Gastrocnemius medialis (tissue), 4 donors: ENCODE measurements around the gene CLMN.

ENCODE experiments used
- CTCF ChIP-seq, 5 experiments: fragments of 450-650 bp in 3 of 5; fragments of 200-600 bp in 2 of 5; sonication (generic) in 2 of 5; IDR thresholded peaks in 4 of 5; conservative IDR thresholded peaks in 1 of 5; 1 replicate in 4 of 5; 2 replicates in 1 of 5; pipeline ENCODE4 v1.5.1; 2016 to 2019; ENCODE audit warnings: antibody characterized with exemption in 5 of 5, mild to moderate bottlenecking in 3 of 5, moderate library complexity in 3 of 5
- POLR2A ChIP-seq, 2 donors: fragments of 450-650 bp; IDR thresholded peaks; one replicate each; pipeline ENCODE4 v1.6.1; 2017; ENCODE audit warnings: antibody characterized with exemption in 2 of 2, mild to moderate bottlenecking in 2 of 2, moderate library complexity in 2 of 2

DNA sequence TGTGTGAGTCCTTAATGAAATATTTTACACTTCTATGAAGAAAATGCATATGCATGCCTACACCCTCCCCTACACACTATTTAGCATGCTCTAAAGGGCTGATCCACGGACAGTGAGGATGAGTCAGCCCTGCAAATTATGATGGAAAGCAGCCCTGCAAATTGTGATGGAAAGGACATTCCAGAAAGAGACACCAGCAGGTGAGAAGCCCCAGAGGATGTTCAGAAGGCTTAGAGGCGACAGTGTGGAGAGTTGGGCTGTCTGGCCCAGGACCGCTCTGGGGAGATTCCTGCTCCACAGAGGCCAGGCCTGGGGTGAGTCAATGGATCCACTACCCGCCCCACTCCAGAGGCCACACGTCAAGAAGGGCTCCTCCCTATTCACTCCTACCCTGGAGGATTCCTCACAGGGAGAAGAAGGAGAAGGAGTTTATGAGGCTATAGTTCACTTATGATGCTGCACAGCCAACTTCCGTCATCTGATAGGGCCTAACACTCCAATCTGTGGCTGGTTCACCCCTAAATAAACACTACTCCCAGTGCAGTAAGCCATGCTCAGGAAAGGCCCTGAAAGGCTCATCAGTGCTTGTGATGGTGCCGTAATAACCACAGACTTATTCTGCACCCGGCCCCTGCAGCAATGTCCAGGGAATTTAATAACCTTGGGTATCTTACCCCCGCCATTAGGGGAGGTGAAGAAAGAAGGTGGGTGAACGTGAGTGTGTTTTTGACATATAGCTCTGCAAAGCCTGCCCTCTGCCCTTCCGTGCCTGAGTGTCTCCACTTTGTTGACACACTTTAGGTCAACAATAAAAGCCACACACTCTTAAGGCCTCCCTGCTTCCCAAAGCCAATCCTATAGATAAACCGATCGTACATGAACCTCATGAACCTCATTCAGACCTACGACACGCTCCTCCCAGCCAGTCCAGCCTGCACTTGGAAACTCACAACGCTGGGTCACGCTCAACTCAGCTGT, 46.4 kb downstream of the CLMN start:
- TF ChIP-seq CTCF (IDR thresholded peaks at IDR 0.05 in 4 of 5, conservative IDR thresholded peaks at IDR 0.05 in 1 of 5) (no peak), POLR2A (IDR thresholded peaks at IDR 0.05) (no peak)
